Muscle layer of duodenum (tissue), 2 donors: ENCODE results near the gene SULT2B1.
A peak's percentile ranks its signal among the peaks of the same experiment; 100 is the strongest.
"Not testable (repeated sequence)": the region's sequence is repeated elsewhere in the genome, so short reads cannot be mapped to it uniquely, and the experiment has no call there.

Source experiments
- H3K27ac ChIP-seq: one replicate; pipeline ENCODE4 v1.7.0; 2013; ENCODE audit warnings: mild to moderate bottlenecking, low read length
- H3K27me3 ChIP-seq: one replicate; pipeline ENCODE4 v1.7.0; 2013; ENCODE audit warnings: low read depth, mild to moderate bottlenecking, control low read depth, low read length
- H3K36me3 ChIP-seq, 2 donors: one replicate each; pipeline ENCODE4 v1.7.0; 2013; ENCODE audit warnings: low read length in 2 of 2, control low read depth in 1 of 2, mild to moderate bottlenecking in 1 of 2; ENCODE audit not compliant: insufficient read depth in 2 of 2, control insufficient read depth in 1 of 2
- H3K4me1 ChIP-seq, 2 donors: one replicate each; pipeline ENCODE4 v1.7.0; 2013; ENCODE audit warnings: low read length in 2 of 2, mild to moderate bottlenecking in 2 of 2, control low read depth in 1 of 2, moderate library complexity in 1 of 2; ENCODE audit not compliant: insufficient read depth in 2 of 2, control insufficient read depth in 1 of 2
- H3K4me3 ChIP-seq, 2 donors: one replicate each; pipeline ENCODE4 v1.7.0; 2013; ENCODE audit warnings: low read length in 2 of 2, low read depth in 1 of 2, mild to moderate bottlenecking in 1 of 2
- H3K9me3 ChIP-seq, 2 donors: one replicate each; pipeline ENCODE4 v1.7.0; 2013; ENCODE audit warnings: low read length in 2 of 2, control low read depth in 1 of 2, mild to moderate bottlenecking in 1 of 2; ENCODE audit not compliant: control insufficient read depth in 1 of 2
- donor health status: healthy.

The SULT2B1 gene

DNA sequence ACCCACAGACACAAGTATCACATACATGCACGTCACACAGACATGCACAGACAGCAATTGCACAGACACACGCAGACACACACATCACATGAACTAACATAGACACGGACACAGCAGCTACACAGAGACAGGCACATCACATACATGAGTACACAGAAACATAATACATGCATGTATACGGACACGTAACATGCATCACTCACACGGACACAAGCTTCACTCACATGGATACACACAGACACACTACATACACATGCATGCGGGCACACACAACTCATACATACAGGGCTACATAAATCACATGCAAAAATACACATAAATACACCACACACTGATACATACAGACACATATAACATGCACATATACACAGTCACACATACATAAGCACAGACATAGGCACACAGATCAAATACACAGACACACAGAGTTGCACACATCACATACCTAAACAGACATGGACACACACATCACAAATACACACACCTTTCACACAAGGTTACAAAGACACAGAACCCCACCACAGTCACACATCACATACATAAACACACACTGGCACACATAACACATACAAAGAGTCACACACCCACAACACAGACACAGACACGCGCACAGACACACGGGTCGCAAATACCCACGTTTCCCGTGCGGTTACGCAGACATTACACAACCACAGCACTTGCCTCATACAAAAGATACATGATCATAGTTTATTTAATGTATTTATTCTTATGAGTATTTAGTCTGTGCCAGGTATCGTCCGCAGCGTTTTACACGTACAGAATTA, 39.3 kb upstream of the SULT2B1 start:
- H3K9me3 ChIP-seq: no peaks in the 10 kb centered on the region

DNA sequence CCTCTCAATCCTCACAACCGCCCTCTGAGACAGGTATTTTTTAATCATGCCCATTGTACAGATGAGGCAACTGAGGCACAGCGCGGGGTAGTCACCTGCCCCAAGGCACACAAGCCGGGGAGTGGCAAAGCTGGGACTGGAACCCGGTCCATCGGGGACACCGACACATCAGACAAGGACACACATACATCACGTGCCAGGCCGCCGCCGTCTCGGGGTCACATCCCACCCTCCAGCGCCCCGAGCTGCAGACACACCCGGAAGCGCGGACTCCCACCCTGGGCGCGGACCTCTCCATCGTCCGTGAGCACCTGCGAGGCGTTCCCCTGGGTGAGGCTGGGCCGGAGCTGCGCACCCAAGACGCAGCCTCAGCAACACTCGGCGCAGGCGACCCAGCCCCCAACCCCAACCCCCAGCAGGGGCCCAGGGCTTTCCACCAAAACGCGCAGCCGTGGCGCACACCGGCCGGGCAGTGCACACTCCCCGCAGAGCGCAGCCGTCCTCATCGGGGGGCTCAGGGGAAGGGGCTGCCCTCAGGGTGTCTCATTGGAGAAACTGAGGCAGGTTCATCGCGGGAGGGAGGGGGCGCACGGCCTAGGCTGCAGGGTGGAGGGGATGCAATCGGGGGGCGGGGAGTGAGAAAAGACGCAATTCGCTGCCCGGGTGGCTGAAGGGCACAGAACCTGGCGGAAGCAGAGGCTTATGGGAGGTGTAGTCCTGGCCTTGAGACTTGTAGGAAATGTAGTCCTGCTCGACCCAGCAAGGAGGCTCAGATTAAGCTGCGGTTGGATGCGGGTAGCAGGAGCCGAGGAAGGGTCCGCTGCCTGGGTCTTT, 38.5 kb upstream of the SULT2B1 start:
- no peaks in the 10 kb centered on the region for H3K9me3 ChIP-seq
- H3K27ac ChIP-seq: no peak overlapping the region
- H3K4me3 ChIP-seq: peak overlapping the region; percentile 33 to 71
- H3K4me1 ChIP-seq: peaks cover 0 to 10% of the 10 kb centered on the region in 2 donors
- H3K36me3 ChIP-seq: no peaks in the 10 kb centered on the region
- H3K27me3 ChIP-seq: peaks cover 20% of the 10 kb centered on the region

More for the DNA sequence above, 39.3 kb upstream of the SULT2B1 start:
- Histone ChIP-seq H3K36me3 (no peaks in the 10 kb centered on the region), H3K4me3 (no peak overlapping the region), H3K27me3 (peaks cover 20% of the 10 kb centered on the region), H3K27ac (no peak overlapping the region), H3K4me1 (peaks cover 0 to 10% of the 10 kb centered on the region in 2 donors)

- H3K4me3 ChIP-seq: peak overlapping the region; percentile 33 to 71
Measured at GRCh38 chr19:48514123-48514458, 37.9 kb upstream of the SULT2B1 start.

GRCh38 chr19:48516536-48516935, 35.4 kb upstream of the SULT2B1 start:
- no peak overlapping the region for H3K4me3 ChIP-seq
- H3K27me3 ChIP-seq: peaks cover 16% of the 10 kb centered on the region
- H3K9me3 ChIP-seq: no peaks in the 10 kb centered on the region
- peaks cover 0 to 7% of the 10 kb centered on the region in 2 donors for H3K4me1 ChIP-seq
- H3K27ac ChIP-seq: no peak overlapping the region
- H3K36me3 ChIP-seq: no peaks in the 10 kb centered on the region

More at GRCh38 chr19:48514123-48514458, 37.9 kb upstream of the SULT2B1 start:
- no peak overlapping the region for H3K27ac ChIP-seq
- no peaks in the 10 kb centered on the region for H3K36me3 ChIP-seq
- peaks cover 20% of the 10 kb centered on the region for H3K27me3 ChIP-seq
- H3K9me3 ChIP-seq: no peaks in the 10 kb centered on the region
- peaks cover 0 to 10% of the 10 kb centered on the region in 2 donors for H3K4me1 ChIP-seq

DNA sequence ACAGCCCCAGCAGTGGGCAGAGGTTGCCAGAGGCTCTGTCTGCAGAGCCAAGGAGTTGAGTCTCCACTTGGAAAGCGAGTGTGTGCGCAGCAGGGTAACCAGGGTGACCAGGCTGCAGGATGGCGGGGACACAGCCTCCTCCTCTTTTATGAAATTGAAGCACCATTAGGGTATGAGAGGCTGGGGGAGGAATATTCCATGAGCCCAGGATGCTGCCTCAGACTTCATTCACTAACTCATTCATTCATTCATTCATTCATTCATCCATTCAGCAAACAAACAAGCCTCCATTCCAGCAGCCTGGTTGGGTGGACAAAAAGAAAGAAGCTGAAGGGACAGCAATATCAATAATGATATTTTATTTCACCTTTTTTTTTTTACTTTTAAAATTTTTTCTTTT, 33.8 kb upstream of the SULT2B1 start:
- H3K4me3 ChIP-seq: no peak overlapping the region
- peaks cover 0 to 5% of the 10 kb centered on the region in 2 donors for H3K4me1 ChIP-seq
- H3K27me3 ChIP-seq: peaks cover 1% of the 10 kb centered on the region
- H3K9me3 ChIP-seq: no peaks in the 10 kb centered on the region
- H3K36me3 ChIP-seq: no peaks in the 10 kb centered on the region
- H3K27ac ChIP-seq: no peak overlapping the region

GRCh38 chr19:48519426-48519825, 32.5 kb upstream of the SULT2B1 start:
- H3K27me3 ChIP-seq, H3K36me3 ChIP-seq, H3K4me3 ChIP-seq, H3K27ac ChIP-seq, H3K4me1 ChIP-seq, H3K9me3 ChIP-seq: not testable (repeated sequence)

GRCh38 chr19:48520134-48520533, 31.8 kb upstream of the SULT2B1 start:
- Histone ChIP-seq H3K4me1 (no peaks in the 10 kb centered on the region), H3K27ac (no peak overlapping the region), H3K27me3 (no peaks in the 10 kb centered on the region), H3K36me3 (no peaks in the 10 kb centered on the region), H3K4me3 (no peak overlapping the region), H3K9me3 (peaks cover 5 to 11% of the 10 kb centered on the region in 2 donors)

GRCh38 chr19:48524221-48524620, 27.8 kb upstream of the SULT2B1 start:
- Histone ChIP-seq H3K9me3 (peaks cover 12 to 39% of the 10 kb centered on the region in 2 donors), H3K4me3 (no peak overlapping the region)

GRCh38 chr19:48524732-48525131, 27.2 kb upstream of the SULT2B1 start:
- Histone ChIP-seq H3K9me3 (peaks cover 12 to 40% of the 10 kb centered on the region in 2 donors), H3K36me3 (no peaks in the 10 kb centered on the region), H3K4me3 (peak overlapping the region in 1 of 2 donors; percentile 14), H3K27me3 (no peaks in the 10 kb centered on the region), H3K4me1 (no peaks in the 10 kb centered on the region), H3K27ac (no peak overlapping the region)

More at GRCh38 chr19:48524221-48524620, 27.8 kb upstream of the SULT2B1 start:
- H3K36me3 ChIP-seq: no peaks in the 10 kb centered on the region
- no peaks in the 10 kb centered on the region for H3K27me3 ChIP-seq
- H3K27ac ChIP-seq: no peak overlapping the region
- H3K4me1 ChIP-seq: no peaks in the 10 kb centered on the region

DNA sequence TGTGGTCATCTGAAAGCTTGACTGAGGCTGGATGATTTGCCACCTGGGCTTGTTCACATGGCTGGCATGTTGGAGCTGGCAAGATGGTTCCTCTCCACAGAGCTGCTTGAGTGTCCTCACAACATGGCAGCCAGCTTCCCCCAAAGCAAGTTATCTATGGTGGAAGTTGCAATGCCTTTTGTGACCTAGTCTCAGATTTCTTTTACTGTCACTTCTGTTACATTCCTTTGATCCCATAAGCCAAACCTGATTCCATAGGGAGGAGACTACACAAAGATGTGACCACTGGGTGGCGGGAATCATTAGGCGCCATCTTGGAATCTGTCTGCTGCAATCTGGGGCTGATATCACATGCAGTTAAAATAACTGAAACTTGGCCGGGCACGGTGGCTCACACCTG, 22.8 kb upstream of the SULT2B1 start:
- no peak overlapping the region for H3K27ac ChIP-seq
- no peak overlapping the region for H3K4me3 ChIP-seq
- H3K4me1 ChIP-seq: no peaks in the 10 kb centered on the region
- H3K36me3 ChIP-seq: no peaks in the 10 kb centered on the region
- peaks cover 10 to 37% of the 10 kb centered on the region in 2 donors for H3K9me3 ChIP-seq
- no peaks in the 10 kb centered on the region for H3K27me3 ChIP-seq

DNA sequence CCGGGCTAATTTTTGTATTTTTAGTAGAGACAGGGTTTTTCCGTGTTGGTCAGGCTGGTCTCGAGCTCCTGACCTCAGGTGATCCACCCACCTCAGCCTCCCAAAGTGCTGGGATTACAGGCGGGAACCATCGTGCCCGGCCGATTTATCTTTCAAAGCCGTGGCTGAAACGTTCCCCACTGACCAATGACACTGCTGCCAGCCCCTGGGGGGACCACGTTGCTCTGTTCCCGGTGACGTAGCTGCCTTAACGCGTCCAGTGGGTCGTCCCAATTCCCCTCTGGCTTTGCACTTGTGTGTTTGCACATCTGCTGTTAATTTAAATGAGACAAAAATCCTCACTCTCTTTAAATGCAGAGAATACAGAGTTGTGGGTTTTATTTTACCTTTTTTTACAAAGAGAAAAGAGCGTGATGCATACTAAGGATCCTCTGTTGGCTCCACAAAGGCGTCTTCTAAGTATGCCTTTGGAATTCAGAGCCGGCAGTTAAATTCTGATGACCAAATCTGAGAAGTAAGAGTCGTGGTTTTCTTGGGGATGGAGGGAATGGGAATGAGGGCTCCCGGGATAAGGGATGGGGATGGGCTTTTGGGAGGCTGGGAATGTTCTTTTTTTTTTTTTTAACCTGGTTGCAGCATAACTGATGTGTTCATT, 21.8 kb upstream of the SULT2B1 start:
- H3K9me3 ChIP-seq: peaks cover 8 to 30% of the 10 kb centered on the region in 2 donors
- H3K4me3 ChIP-seq: no peak overlapping the region
- H3K36me3 ChIP-seq: no peaks in the 10 kb centered on the region
- no peaks in the 10 kb centered on the region for H3K27me3 ChIP-seq
- no peaks in the 10 kb centered on the region for H3K4me1 ChIP-seq
- H3K27ac ChIP-seq: no peak overlapping the region
